GM19099 (cell line): Measurements from ENCODE around the gene TTC7B.

Experiments used
- POLR2A ChIP-seq: IDR thresholded peaks from 3 replicates; pipeline ENCODE4 v1.6.1; 2011; ENCODE audit warnings: low read depth; ENCODE audit not compliant: insufficient read length; ENCODE audit errors: extremely low read depth

TTC7B gene, protein sequence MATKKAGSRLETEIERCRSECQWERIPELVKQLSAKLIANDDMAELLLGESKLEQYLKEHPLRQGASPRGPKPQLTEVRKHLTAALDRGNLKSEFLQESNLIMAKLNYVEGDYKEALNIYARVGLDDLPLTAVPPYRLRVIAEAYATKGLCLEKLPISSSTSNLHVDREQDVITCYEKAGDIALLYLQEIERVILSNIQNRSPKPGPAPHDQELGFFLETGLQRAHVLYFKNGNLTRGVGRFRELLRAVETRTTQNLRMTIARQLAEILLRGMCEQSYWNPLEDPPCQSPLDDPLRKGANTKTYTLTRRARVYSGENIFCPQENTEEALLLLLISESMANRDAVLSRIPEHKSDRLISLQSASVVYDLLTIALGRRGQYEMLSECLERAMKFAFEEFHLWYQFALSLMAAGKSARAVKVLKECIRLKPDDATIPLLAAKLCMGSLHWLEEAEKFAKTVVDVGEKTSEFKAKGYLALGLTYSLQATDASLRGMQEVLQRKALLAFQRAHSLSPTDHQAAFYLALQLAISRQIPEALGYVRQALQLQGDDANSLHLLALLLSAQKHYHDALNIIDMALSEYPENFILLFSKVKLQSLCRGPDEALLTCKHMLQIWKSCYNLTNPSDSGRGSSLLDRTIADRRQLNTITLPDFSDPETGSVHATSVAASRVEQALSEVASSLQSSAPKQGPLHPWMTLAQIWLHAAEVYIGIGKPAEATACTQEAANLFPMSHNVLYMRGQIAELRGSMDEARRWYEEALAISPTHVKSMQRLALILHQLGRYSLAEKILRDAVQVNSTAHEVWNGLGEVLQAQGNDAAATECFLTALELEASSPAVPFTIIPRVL

GRCh38 chr14:90815822-90816662 is at the start of gene TTC7B:
TTC7B (minus strand) TSS chr14:90816430; CDS start chr14:90816295, 135 bp downstream.
- TF ChIP-seq POLR2A: no peak

GRCh38 chr14:90864741-90865140 is 48.5 kb upstream of the TTC7B start:
- no peak for TF ChIP-seq POLR2A

DNA sequence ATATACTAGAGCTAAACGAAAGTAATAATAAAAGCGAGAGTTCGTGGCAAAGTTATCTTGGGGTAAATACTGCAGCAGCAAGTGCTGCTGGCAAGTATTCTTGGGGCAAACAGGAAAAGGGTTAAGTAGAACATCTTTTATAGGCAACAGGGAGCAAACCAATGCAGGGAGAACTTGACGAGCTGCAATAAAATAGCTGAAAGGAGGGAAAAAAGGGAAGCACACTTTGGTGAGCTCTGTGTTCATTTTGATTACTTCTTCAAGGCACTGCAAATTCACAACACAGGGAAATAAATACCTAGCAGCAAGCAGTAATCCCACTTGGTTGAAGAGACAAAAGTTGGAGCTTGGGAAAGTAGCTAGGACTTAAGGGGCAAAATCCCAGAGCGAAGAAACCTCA is 42.3 kb upstream of the TTC7B start:
- TF ChIP-seq POLR2A: no peak

GRCh38 chr14:90857866-90858265 is 41.6 kb upstream of the TTC7B start:
- no peak for TF ChIP-seq POLR2A

DNA sequence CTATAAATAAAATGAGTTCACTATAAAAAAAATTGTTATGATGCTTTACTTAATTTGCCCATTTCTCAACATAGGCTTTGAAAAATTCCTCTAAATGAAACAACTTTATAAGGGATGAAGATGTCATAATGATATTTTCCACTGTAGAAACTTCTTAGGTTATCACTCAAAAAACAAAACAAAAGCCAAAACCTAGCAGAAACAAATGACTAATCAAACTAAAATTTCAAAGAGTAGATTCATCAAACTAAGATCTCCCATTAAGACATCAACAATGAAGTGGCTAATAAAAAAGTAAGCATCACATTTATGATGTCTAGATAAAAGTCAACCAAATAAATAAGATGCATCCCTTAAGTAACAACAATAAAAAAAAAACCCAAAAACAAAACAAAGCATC is 36.9 kb upstream of the TTC7B start:
- TF ChIP-seq POLR2A: no peak

DNA sequence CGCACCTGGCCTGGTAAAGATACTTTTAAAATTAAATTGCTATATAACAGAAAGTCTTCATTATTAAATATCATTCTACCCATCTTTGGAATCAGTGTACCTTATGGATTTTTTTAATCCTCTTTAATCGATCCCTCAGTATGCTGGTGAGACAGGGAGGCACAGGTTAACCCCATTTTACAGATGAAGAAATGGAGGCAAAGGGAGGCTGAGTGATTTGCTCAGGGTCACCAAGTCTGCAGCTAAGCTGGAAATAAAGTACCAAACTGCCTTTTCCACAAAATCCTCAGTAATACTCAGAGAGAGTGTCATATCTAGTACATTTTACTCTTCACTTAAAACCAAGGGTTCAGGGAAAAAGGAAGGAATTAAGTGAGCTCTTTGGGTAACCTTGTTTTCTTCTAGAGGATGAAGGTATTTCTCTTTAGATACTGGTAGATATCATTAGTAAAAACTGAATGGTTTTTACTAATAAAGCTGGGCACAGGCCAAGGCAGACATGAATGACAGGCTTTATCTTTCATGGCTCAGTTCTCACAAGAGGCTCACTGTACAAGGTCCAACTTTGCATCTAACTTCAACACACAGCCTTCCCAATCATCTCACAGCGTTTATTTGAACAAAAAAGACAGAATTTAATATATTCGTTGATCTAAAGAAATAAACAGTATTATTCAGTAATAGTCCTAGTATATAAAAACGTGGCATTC is 35.3 kb upstream of the TTC7B start:
- TF ChIP-seq POLR2A: no peak

- TF ChIP-seq POLR2A: no peak
These were observed 34.3 kb upstream of the TTC7B start for GRCh38 chr14:90850487-90850886.

GRCh38 chr14:90849787-90850444 is 33.7 kb upstream of the TTC7B start:
- no peak for TF ChIP-seq POLR2A

GRCh38 chr14:90848944-90849731 is 32.9 kb upstream of the TTC7B start:
- no peak for TF ChIP-seq POLR2A

DNA sequence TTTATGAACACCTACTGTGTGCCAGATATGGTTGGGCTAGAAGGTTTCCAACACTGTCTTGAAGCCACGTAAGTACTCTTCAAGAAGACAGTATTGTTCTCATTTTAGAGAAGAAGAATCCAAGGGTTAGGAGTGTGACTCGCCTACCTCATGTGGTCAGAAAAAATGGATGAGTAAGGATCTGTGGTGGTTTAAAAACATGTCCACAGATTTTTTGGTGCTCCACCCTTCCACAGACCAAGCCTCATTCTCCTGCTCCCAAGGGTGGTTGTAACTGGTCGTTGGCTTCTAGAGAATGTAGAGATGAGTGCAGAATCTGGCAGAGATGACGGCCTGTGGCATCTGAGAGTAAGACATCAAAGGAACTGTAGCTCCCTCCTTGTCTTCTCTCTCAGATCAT is 30.3 kb upstream of the TTC7B start:
- no peak for TF ChIP-seq POLR2A

GRCh38 chr14:90844321-90844720 is 28.1 kb upstream of the TTC7B start:
- TF ChIP-seq POLR2A: no peak

GRCh38 chr14:90842726-90843125 is 26.5 kb upstream of the TTC7B start:
- no peak for TF ChIP-seq POLR2A

GRCh38 chr14:90839889-90840266 is 23.6 kb upstream of the TTC7B start:
- no peak for TF ChIP-seq POLR2A
